ENCODE measurements around the gene RASA3. TPM values are rescaled to one million over a fixed set of nuclear protein-coding genes. Genes with fewer than 3 reads are reported as not detected.
A peak's percentile ranks its signal among the peaks of the same experiment; 100 is the strongest.

Gene RASA3
- total and polyA plus RNA-seq, 2 of the 4 experiments (the other 2 are of a cell fraction): 21.0 to 31.4 TPM

- H3K36me3 ChIP-seq (ENCODE audit: control insufficient read depth, insufficient read depth, low read length): peaks cover 63% of the 10 kb centered on the region
- H4K20me1 ChIP-seq (ENCODE audit: insufficient read depth, low read length): peaks cover 12% of the 10 kb centered on the region
- H3K56ac ChIP-seq (ENCODE audit: extremely low read depth, insufficient read depth, low read length): no peak overlapping the region
- no peak overlapping the region for H4K5ac ChIP-seq (ENCODE audit: low read depth, low read length)
- intact Hi-C loops (cut with micrococcal nuclease): no loop called here
- H3K18ac ChIP-seq (ENCODE audit: low read depth, low read length): no peak overlapping the region
- H3K27me3 ChIP-seq (ENCODE audit: control insufficient read depth, insufficient read depth, low read length): no peaks in the 10 kb centered on the region
- no peak overlapping the region for H2BK120ac ChIP-seq (ENCODE audit: low read depth, low read length)
- H3K79me1 ChIP-seq (ENCODE audit: low read depth in 1 of 2, low read length in 2 of 2): peaks cover 17 to 49% of the 10 kb centered on the region in 2 experiments
- no peak overlapping the region for H3K4me3 ChIP-seq (ENCODE audit: insufficient read depth, low read depth, low read length)
- H2AK9ac ChIP-seq (replicated peaks; ENCODE audit: low read depth, low read length, poor library complexity): peak overlapping the region; percentile 37
- peak overlapping the region; percentile 70 for H2AFZ ChIP-seq (replicated peaks; ENCODE audit: low read length, poor library complexity)
- no peak overlapping the region for H2AK5ac ChIP-seq (ENCODE audit: low read depth, low read length)
- BruUV-seq (replicated peaks): no TSS peak
- H4K91ac ChIP-seq (ENCODE audit: insufficient read depth, low read depth, low read length): no peak overlapping the region
- H2BK15ac ChIP-seq (ENCODE audit: low read depth, low read length): no peak overlapping the region
- H3K4me1 ChIP-seq (ENCODE audit: control insufficient read depth, insufficient read depth, low read length): no peaks in the 10 kb centered on the region
- H3K9ac ChIP-seq (ENCODE audit: low read depth, low read length): no peak overlapping the region
- no peak overlapping the region for H3K23ac ChIP-seq (ENCODE audit: low read depth, low read length)
- H3K27ac ChIP-seq (ENCODE audit: insufficient read depth, low read length): no peak overlapping the region
- DNase-seq: no peak
- ChIA-PET POLR2A (ENCODE audit: unreplicated experiment) (no interaction called here), CTCF (no interaction called here)
- 98% methylated on average over 12 of the region's 19 CpGs; no CpG with 5 or more reads in 1 of the 2 experiments for WGBS, 2 experiments (ENCODE audit: extremely low coverage in 2 of 2, insufficient read length in 1 of 2)
- no peak overlapping the region for H3K4me2 ChIP-seq (ENCODE audit: low read depth, low read length)
- dilution Hi-C loops (cut with HindIII; ENCODE audit: low sequenced_read_pairs, unreplicated experiment): no loop called here
- in situ Hi-C loops (cut with MboI; ENCODE audit: low sequenced_read_pairs): no loop called here
- no peak overlapping the region for H3K4ac ChIP-seq (ENCODE audit: low read depth, low read length)
- no peak overlapping the region for H4K8ac ChIP-seq (ENCODE audit: low read depth in 2 of 2, low read length in 2 of 2)
- H3K9me3 ChIP-seq (ENCODE audit: control insufficient read depth, insufficient read depth, low read length): no peaks in the 10 kb centered on the region
- no peak for ATAC-seq (ENCODE audit: low read depth)
- no peak overlapping the region for H3K14ac ChIP-seq (replicated peaks; ENCODE audit: low read depth, low read length)
- TF ChIP-seq POLR2A (IDR thresholded peaks at IDR 0.05; ENCODE audit: low read depth, low read length) (no peak), USF2 (IDR thresholded peaks at IDR 0.05; ENCODE audit: low read depth, low read length) (no peak)
- peaks cover 5% of the 10 kb centered on the region for H3K9me1 ChIP-seq (ENCODE audit: insufficient read depth, low read length)
- H2BK20ac ChIP-seq (ENCODE audit: low read depth, low read length): no peak overlapping the region
- no peak overlapping the region for H2BK5ac ChIP-seq (ENCODE audit: low read depth, low read length, poor library complexity, severe bottlenecking)
Measured at GRCh38 chr13:114011226-114011625, 121.2 kb downstream of the RASA3 start.

Data from IMR-90 (cell line).